GM12874 (cell line): ENCODE results near the gene FAM81B.

Experiments
- CTCF ChIP-seq: IDR thresholded peaks from 2 replicates; pipeline ENCODE4 v1.5.1; 2011; ENCODE audit warnings: low read depth, mild to moderate bottlenecking, control low read depth, low read length, moderate library complexity; ENCODE audit not compliant: insufficient read depth

The FAM81B gene

GRCh38 chr5:95390812-95391492, at the start of gene FAM81B:
Gene FAM81B (plus strand): TSS chr5:95391366. CDS start chr5:95391390, 24 bp downstream.
- TF ChIP-seq CTCF = no peak

- no peak for TF ChIP-seq CTCF
Measured at GRCh38 chr5:95347506-95348120, 43.6 kb upstream of the FAM81B start.

GRCh38 chr5:95350631-95351030, 40.5 kb upstream of the FAM81B start:
- TF ChIP-seq CTCF = no peak

GRCh38 chr5:95352691-95353090, 38.5 kb upstream of the FAM81B start:
- TF ChIP-seq CTCF = no peak

GRCh38 chr5:95358320-95358719, 32.8 kb upstream of the FAM81B start:
- TF ChIP-seq CTCF = no peak

GRCh38 chr5:95358848-95359247, 32.3 kb upstream of the FAM81B start:
- no peak for TF ChIP-seq CTCF

GRCh38 chr5:95365302-95366095, 25.7 kb upstream of the FAM81B start:
- no peak for TF ChIP-seq CTCF
